ENCODE results near the gene VPS37B. TPM values are rescaled to one million over a fixed set of nuclear protein-coding genes. Genes with fewer than 3 reads are reported as not detected.

Gene VPS37B
- total and polyA plus RNA-seq, 2 donors (not counting 3 experiments of a cell fraction or from before 2014, with no cell fraction given) = 39.5 to 45.9 TPM

DNA sequence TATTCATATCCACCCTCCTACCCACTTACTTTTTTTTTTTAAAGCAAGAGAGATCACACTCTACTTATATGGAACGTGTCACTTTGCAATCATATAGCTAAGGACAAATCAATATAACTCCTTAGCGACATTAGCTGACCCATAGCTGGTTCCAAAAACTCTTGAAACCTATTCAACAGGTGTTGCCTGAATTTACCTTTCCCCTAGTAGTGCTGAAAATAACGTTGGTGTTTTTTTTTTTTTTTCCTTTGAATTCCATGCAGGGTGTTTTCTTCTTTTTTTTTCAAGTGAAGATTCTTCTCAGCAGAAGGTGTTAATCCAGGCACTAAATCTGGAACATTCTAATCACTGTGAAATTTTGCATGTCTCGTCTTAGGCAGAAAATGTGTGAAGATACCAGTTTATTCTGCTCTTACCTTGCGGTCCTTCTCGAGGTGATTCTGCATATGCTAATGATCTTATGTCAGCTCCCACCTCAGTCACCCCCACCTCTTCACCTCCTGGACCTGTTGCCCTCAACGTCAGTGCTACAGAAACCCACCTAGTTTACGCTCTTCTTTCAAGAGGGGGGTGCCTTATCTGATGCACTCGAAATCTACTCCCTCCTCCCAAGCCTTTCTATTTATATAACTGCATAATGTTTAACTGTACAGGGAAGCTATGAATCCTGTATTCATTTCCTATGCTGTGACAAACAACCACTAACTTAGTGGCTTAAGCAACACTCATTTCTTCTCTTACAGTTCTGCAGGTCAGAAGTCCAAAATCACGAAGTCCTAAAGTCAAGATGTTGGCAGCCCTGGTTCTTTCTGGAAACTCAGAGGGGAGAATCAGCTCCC is 7.1 kb upstream of the VPS37B start:
- H3K27me3 ChIP-seq (ENCODE audit: control insufficient read depth in 2 of 2, insufficient read depth in 2 of 2, low read length in 2 of 2) = peaks cover 6 to 12% of the 10 kb centered on the region in 2 experiments
- no peak overlapping the region for H3K4me2 ChIP-seq (ENCODE audit: insufficient read depth, low read length)
- H3K27ac ChIP-seq (ENCODE audit: insufficient read depth, low read depth, low read length) = no peak overlapping the region
- no peak for DNase-seq (ENCODE audit: low read depth, low spot score)
- no peak overlapping the region for H2AFZ ChIP-seq (ENCODE audit: low read depth, low read length)
- H3K79me2 ChIP-seq (ENCODE audit: control insufficient read depth, insufficient read depth, low read length) = no peaks in the 10 kb centered on the region
- no peaks in the 10 kb centered on the region for H3K9me3 ChIP-seq (replicated peaks; ENCODE audit: control insufficient read depth, insufficient read depth, low read length)
- no peaks in the 10 kb centered on the region for H3K9me1 ChIP-seq (replicated peaks; ENCODE audit: control insufficient read depth, extremely low read depth, insufficient read depth, low read length)
- intact Hi-C loops (cut with micrococcal nuclease) (no loop called here), dilution Hi-C loops (cut with MboI; ENCODE audit: extremely low pct_ligation_motif_present, low sequenced_read_pairs) (no loop called here)
- TF ChIP-seq GATA2 (IDR thresholded peaks at IDR 0.05; ENCODE audit: insufficient read depth, insufficient read length, low read depth, low read length) (no peak), JUN (IDR thresholded peaks at IDR 0.05; ENCODE audit: borderline replicate concordance, insufficient read depth, insufficient read length, low read depth) (no peak), FOS (IDR thresholded peaks at IDR 0.05; ENCODE audit: borderline replicate concordance, insufficient read depth, low read length) (no peak), MYC (IDR thresholded peaks at IDR 0.05; ENCODE audit: low read depth, low read length) (no peak), EZH2 (IDR thresholded peaks at IDR 0.05; ENCODE audit: borderline replicate concordance, low read depth, low read length, severe bottlenecking) (no peak), POLR2A (IDR thresholded peaks at IDR 0.05; ENCODE audit: low read depth, low read length) (no peak), POLR2AphosphoS5 (IDR thresholded peaks at IDR 0.05; ENCODE audit: insufficient read depth, low read depth, low read length) (no peak)
- TF ChIP-seq, protein P1, sequence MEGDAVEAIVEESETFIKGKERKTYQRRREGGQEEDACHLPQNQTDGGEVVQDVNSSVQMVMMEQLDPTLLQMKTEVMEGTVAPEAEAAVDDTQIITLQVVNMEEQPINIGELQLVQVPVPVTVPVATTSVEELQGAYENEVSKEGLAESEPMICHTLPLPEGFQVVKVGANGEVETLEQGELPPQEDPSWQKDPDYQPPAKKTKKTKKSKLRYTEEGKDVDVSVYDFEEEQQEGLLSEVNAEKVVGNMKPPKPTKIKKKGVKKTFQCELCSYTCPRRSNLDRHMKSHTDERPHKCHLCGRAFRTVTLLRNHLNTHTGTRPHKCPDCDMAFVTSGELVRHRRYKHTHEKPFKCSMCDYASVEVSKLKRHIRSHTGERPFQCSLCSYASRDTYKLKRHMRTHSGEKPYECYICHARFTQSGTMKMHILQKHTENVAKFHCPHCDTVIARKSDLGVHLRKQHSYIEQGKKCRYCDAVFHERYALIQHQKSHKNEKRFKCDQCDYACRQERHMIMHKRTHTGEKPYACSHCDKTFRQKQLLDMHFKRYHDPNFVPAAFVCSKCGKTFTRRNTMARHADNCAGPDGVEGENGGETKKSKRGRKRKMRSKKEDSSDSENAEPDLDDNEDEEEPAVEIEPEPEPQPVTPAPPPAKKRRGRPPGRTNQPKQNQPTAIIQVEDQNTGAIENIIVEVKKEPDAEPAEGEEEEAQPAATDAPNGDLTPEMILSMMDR (IDR thresholded peaks at IDR 0.05; ENCODE audit: extremely low read depth in 1 of 2, insufficient read depth in 1 of 2, low read depth in 1 of 2, low read length in 2 of 2) = no peak
- TF ChIP-seq, protein P2, sequence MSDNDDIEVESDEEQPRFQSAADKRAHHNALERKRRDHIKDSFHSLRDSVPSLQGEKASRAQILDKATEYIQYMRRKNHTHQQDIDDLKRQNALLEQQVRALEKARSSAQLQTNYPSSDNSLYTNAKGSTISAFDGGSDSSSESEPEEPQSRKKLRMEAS (IDR thresholded peaks at IDR 0.05; ENCODE audit: insufficient read depth, insufficient read length) = no peak
- ChIA-PET POLR2A (no interaction called here), CTCF (interaction anchor here (1.1 kb wide), 1 partner anchor 21 kb away, joined by 3 read pairs; no protein-coding TSS in a partner anchor)
- H3K4me1 ChIP-seq (ENCODE audit: control insufficient read depth, extremely low read depth, insufficient read depth, low read length) = peaks cover 2% of the 10 kb centered on the region
- no peak overlapping the region for H3K4me3 ChIP-seq (replicated peaks in 1 of 3; ENCODE audit: insufficient read depth in 1 of 3, low read depth in 1 of 3, low read length in 3 of 3)
- H3K36me3 ChIP-seq (ENCODE audit: control insufficient read depth in 2 of 2, extremely low read depth in 1 of 2, insufficient read depth in 2 of 2, low read length in 2 of 2) = no peaks in the 10 kb centered on the region
- no TSS peak for BruUV-seq (replicated peaks)
- no peak overlapping the region for H3K9ac ChIP-seq (replicated peaks; ENCODE audit: extremely low read depth, insufficient read depth, low read length)
- H4K20me1 ChIP-seq (replicated peaks; ENCODE audit: control insufficient read depth, extremely low read depth, insufficient read depth, low read length) = no peaks in the 10 kb centered on the region
- no peak for FAIRE-seq
